Prostate gland (tissue), 2 donors: Measurements from ENCODE around the gene LNX1.

Experiments used
- POLR2A ChIP-seq: fragments of 450-650 bp; IDR thresholded peaks from one replicate; pipeline ENCODE4 v1.6.1; 2016; ENCODE audit warnings: antibody characterized with exemption, mild to moderate bottlenecking
- TF ChIP-seq, protein P1 (sequence below), 4 experiments: fragments of 200-600 bp in 2 of 4; fragments of 450-650 bp in 2 of 4; sonication (generic) in 2 of 4; IDR thresholded peaks; 1 replicate in 3 of 4; 2 replicates in 1 of 4; pipeline ENCODE4 v1.5.1; 2016 to 2019; ENCODE audit warnings: antibody characterized with exemption in 4 of 4, mild to moderate bottlenecking in 2 of 4, moderate library complexity in 2 of 4

- TF ChIP-seq, protein P1, sequence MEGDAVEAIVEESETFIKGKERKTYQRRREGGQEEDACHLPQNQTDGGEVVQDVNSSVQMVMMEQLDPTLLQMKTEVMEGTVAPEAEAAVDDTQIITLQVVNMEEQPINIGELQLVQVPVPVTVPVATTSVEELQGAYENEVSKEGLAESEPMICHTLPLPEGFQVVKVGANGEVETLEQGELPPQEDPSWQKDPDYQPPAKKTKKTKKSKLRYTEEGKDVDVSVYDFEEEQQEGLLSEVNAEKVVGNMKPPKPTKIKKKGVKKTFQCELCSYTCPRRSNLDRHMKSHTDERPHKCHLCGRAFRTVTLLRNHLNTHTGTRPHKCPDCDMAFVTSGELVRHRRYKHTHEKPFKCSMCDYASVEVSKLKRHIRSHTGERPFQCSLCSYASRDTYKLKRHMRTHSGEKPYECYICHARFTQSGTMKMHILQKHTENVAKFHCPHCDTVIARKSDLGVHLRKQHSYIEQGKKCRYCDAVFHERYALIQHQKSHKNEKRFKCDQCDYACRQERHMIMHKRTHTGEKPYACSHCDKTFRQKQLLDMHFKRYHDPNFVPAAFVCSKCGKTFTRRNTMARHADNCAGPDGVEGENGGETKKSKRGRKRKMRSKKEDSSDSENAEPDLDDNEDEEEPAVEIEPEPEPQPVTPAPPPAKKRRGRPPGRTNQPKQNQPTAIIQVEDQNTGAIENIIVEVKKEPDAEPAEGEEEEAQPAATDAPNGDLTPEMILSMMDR (IDR thresholded peaks at IDR 0.05), result no peak
- no peak for TF ChIP-seq POLR2A
Measured at GRCh38 chr4:53622739-53623151, 31.5 kb upstream of the LNX1 start.
